GM18519 (cell line): ENCODE results near the gene TBC1D14.

Experiments used
- ATAC-seq: cut with Tn5 transposase; IDR thresholded peaks from one replicate; pipeline ENCODE4 v1.9.1; 2021; ENCODE audit warnings: mild to moderate bottlenecking, moderate library complexity; ENCODE audit not compliant: unreplicated experiment, low FRiP score

The TBC1D14 gene

DNA sequence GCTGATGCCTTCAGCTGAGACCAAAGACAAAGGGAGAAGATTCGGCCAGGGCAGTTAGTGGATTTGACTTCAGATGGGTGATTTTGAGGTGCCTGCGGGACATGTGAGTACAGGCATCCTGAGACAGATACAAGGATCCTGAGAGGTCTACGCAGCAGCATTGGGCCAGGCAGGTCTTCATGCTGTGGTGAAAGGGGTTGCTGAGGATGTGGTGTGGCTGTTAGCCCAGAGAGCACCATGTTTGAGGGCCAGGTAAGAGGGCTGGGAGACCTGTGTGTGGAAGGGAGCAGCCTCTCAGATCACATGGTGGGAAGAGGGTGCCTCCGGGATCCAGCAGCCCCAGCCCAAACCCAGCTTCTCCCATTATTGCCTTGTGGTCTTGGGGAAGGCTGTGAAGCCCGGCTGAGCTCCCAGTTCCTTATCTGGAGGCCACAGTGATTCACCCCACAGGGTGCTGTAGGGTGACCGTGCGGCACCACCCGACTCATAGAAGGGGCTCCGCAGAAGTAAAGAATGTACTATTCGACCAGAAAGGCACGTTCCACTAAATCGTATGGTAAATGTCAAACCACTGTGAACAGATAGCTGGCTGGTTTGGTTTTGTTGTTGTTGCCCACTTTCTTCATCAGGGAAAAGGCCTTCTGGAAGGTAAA lies 105.9 kb downstream of the TBC1D14 start:
- ATAC-seq: no peak

DNA sequence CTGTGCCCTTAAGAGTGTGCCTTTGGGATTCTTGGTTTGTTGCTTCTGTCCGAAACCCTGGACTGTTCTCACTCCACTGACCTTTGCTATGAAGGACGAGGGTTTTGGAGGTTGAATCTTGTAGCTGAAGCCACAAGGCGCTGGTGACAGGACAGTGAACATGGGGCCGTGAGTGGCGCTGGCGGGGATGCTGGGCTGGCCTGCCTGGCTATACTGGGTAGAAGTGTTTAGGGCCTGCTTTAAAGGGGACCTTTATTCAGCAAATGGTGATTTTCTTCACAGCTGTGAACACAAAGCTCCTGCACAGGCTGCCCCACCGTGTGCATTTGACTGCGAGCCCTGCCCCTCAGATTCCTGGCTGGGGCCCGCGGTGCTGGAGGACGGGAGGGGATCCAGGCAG lies 106.5 kb downstream of the TBC1D14 start:
- ATAC-seq: no peak

DNA sequence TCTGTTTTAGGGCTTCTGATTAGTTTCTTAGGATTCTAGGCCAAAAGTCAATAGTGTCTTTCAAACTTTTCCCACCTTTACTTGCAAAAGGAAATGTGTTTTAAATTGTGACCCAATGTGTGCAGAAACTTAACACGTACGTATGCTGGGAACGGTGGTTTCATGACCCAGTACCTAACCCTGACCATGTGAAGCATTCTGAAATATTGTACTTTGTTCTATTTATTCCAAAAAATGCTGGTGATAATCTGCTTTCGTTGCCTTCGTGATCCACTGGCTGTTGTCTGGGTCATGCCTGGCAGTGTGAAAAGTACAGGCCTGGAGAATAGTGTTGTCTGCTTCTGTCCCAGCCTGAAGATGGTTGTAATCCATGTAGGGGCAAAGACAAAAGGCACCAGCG lies 106.9 kb downstream of the TBC1D14 start:
- ATAC-seq: no peak

DNA sequence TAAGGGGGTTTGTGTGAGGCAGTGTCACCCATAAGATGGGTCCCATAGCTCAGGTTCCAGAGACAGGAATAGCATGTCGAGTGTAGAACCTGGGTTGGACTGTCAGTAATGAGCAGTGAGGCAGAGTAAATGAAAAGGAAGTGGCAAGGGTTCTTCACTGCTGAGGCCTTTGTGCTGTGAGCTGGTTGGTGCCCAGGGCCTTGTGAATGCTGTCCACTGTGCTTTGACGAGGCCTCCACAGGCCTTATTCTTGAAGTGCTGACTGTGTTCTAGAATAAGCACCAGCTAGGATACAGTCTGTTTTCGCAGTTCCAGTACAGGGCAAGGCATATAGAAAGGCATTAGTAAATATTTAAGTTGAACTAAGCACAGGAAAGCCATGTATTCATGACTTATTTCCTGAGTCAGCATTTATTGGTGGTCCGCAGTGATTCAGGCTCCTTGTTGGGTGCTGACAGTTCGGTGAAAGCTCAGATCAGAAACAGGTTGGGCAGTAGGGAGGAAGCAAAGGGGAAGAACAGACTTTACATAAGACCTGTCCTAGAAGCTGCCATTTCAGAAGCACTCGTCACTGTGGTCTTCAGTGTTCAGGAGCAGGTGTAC lies 107.9 kb downstream of the TBC1D14 start:
- no peak for ATAC-seq

DNA sequence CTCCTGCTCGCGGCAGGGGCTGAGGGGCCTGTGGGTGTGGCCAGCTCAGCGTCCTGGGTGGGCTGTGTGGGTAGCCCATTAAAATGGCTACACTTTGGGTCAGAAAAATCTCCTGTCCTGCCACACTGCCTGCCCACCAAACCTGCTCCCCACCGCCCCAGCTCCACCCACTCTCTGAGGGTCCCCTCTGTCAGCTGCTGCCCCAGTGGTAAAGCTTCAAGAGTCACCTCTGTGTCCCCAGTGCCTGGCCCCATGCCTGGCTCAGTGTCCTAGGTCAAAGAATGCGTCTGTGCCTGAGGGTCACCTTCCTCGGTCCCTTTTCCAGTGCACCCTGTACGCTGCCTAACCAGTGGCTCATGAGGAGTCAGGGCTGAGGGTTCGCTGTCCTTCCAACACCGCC lies 108.7 kb downstream of the TBC1D14 start:
- no peak for ATAC-seq

DNA sequence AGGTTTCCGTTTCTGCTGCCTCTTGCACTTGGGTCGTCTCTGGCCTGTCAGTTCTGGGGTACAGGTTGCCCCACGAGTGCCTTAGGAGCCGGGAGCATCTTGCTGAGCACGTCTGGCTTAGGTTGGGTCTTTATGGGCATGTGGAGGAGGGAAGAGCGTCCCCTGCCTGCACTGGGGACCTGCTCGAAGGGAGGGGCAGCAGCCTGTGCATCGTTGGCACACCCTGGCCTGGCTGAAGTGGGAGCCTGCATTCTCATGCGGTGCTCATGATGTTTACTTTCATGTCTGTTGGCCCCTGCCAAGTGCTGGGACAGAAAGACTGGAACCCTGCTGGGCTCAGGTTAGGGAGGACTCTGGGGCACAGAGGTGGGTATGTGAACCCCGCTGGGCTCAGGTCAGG lies 109.7 kb downstream of the TBC1D14 start:
- no peak for ATAC-seq

DNA sequence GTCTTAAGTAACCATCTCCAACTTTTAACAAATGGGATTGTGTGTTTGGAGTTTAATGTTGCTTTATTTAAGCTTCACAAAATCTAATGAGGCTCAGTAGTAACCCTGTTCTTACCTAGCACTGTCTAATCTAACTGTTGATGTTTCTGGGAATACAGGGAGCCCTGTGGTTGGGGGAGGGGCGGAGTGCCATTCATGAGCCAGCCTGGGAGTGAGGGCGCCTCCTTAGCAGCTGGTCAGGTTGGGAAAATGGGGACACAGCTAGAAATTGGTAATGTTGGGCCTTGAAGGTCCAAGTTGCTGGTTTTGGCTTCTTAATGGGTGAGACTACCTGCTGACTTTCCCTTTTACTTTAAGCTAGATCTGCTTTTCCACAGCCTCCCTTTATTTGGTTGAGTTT lies 110.7 kb downstream of the TBC1D14 start:
- no peak for ATAC-seq

DNA sequence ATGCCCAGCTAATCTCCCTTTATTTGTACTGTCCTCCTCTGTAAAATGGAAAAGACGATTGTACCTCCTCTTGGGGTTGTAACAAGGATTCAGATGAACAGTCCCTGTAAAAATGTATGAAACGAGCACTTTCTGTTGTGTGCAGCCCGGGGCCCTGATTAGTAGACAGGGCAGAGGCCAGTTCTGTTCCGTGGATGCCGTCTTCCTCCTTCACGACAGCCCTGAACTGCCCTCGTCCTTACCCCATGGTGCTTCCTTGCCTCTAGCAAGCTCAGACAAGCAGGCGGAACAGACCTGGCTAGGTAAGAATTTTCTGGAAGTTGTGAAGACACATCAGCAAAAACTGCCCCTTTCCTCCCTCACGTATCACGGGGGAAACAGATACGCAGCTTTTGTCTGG lies 111.2 kb downstream of the TBC1D14 start:
- ATAC-seq: no peak

DNA sequence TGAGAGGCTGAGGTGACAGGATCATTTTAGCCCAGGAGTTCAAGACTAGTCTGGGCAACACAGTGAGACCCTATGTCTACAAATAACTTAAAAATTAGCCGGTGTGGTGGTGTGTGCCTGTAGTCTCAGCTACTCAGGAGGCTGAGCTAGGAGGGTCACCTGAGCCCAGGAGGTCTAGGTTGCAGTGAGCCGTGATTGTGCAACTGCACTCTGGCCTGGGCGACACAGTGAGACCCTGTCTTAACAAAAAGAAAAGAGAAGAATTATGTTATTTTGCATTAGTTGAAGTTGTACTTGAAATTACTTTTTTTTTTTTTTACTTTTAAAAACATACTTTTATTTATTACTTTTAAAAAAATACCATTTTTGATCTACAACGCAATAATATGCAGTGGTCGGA lies 111.7 kb downstream of the TBC1D14 start:
- no peak for ATAC-seq

DNA sequence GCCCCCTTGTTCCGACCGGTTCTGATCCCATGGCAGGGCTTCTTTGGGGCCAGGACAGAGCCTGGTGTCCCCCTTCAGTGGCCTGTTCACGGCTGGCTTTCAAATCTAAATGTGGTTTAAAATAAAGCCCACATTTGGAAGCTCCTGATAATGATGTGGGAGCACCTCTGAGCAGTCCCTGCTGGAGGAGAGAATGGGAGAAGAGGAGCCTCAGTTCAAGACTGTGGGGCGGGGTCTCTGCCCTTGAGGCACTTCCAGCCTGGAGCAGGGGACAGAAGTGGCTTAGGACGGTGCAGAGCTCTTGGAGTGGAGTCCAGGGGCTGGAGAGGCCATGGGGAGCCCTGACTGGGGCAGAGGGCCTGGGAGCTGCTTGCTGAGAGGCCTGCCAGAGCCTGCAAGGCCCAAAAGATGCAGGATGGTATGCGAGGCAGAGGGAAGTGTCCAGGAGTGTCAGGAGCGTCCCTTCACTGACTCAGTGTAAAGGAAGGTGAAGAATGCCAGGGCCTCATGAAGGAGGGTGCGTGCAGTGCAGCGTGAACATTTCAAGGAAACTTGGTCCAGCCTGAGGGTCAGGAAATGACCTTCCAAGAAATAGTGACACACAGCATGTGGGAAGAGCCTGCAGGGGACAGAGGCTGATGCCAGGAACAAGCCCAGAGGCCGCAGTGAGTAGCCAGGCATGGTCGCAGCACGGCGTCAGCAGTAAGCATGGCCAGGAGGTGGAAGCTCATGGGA lies 112.5 kb downstream of the TBC1D14 start:
- no peak for ATAC-seq

DNA sequence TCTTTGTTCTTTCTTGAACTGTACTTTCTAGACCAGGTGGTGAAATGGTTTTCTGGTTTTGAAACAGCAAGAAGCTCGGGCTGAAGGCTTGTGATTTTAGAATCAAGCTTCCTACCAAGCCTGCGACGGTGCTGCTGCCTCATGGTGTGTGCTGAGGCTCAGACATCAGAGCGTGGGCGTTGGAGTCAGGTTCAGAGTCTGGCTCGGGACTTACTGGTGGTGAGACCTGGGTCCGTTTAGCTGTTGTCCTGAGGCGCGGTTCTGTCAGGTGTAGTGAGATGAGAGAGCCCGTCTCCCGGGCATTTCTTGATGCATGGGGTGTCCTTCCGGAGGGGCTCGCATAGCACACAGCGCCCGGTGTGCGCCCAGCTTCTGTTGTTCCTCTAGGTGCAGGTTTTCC lies 113.9 kb downstream of the TBC1D14 start:
- no peak for ATAC-seq

DNA sequence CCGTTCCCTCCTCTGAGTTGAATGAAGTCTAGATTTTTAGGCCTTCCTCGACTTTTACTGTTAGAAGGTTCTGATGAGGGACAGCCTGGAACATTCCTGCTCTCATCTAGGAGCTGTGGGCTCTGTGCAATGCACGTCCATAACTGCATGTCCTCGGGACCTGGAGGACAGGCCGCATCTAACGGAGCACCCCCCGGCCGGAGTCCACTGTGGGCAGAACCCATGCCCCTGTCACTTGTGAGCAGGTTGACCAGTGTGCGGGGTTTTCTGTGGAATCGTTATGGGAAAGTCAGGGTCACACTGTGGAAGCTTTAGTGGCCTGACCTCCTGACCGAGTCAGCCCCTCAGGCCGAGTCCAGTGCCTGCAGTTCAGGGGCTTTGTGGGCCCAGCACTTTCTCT lies 114.3 kb downstream of the TBC1D14 start:
- ATAC-seq: no peak

DNA sequence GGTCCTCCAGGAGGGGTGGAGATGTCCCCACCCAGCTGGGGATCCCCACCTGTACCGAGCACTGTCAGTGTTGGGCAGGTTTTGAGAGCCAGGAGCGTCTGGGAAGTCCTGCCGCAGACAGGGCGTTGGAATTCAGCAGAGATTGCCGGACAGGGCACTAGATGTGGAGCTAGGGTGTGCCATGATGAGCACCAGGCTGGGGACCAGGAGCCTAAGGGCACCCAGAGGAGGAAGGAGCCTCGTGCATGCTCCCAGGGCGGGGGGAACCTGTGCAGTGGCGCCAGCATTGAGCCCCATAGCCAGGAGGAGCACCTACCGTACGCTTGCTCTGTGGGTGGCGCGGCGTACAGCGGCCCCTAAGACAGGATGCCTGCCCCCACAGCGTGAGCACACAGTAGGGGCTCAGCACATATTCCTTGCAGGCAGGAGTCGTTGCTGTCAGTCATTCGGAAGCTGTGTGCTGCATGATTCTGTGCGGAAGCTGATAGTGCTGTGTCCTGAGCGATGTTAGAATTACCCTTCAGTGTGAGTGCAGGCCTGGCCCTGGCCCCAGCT lies 114.8 kb downstream of the TBC1D14 start:
- ATAC-seq: no peak

DNA sequence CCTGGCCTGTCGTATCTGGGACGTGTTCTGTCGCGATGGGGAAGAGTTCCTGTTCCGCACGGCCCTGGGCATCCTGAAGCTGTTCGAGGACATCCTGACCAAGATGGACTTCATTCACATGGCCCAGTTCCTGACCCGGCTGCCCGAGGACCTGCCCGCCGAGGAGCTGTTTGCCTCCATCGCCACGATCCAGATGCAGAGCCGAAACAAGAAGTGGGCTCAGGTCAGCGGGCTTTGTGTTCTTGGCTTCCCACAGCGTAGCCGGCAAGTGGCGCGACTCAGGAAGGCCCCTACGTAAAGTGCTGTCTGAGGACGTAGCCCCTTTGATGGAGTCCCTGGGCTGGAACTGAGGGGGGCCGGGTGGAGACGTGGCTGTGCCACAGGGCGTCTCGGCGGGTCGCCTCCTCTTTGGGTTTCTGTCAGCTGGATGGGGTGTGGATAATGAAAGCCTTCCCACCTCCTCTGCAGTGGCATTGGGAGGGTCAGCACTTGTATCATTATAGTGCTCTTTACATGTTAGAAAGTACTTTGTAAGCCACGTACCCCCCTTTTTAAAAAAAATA lies 115.5 kb downstream of the TBC1D14 start:
- no peak for ATAC-seq

DNA sequence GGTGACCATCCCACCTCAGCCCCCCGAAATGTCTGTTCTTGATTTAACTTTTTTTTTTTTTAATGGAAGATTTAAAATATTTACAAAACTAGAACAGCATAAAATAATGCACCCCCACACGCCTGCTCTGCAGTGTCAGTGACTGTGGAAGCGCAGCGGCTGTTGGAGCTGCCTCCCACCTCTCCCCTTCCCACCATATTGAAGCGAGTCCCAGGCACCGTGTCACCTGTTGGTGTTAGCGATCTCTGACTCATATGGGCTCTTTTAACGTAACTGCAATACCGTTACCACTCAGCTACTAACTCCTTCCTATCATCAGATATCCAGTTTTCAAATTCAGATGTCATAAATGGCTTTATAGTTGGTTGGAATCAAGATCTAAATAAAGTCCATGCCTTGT lies 116.5 kb downstream of the TBC1D14 start:
- no peak for ATAC-seq

DNA sequence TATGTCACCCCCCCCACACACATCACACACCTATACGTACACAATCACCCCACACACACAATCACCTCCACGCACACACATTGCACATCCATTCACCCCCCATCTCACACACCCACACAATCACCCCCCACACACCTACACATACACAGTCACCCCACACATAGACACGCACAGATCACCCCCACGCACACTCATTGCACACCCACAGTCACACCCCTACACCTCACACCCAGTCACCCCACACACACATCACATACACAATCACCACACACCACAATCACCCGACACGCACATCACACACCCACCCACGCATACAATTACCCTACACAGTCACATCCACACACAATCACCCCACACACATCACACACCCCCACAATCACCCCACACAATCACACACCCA lies 117.7 kb downstream of the TBC1D14 start:
- no peak for ATAC-seq

DNA sequence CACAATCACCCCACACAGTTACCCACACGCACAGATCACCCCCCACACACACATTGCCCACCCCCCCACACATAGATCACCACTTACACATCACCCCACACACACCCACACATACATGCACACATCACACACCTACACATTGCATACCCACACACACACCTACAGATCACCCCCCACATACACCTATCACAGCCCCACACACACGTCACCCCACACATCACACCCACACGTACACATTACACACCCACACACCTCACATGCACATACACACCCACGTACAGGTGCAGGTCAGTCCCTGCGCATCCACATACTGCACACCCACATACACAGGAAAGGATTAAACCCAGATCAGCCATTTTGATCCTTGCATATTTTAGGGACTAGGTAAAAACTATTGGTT lies 118.3 kb downstream of the TBC1D14 start:
- ATAC-seq: no peak

DNA sequence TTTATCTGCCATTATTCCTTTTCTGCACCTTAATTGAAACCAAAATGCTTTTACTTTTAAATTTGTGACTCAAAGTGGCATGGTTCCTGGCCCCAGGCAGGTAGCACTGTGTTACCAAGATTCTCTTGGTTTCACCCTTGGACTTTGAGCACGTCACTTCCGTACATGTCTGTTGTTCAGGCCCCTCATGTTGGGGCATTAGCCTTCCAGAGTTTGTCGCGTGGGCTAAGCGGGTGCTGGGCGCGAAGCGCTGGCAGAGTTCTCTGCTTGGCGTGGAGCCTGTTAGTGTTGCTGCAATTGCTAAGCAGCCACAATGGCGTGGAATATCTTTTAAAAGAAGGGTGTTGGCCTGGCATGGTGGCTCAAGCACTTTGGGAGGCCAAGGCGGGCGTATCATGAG lies 119.6 kb downstream of the TBC1D14 start:
- no peak for ATAC-seq

DNA sequence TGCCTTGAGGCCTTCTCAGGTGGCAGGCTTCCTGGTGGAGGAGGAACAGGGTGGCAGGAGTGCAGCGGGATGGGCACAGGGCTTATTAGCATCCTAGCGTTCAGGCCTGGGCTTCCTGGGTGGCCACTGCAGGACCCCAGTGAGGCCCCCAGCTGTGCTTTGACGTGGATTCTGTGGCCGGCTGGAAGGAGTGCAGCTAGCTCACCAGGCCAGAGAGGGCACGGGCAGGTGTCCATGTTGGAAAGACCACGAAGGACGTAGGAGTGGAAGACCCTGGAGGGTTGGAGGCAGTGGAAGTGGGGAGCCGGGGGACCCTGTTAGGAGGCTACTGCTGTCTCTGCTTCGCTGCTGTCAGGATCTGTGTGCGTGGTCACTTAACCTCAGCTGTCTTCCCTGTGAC lies 120.3 kb downstream of the TBC1D14 start:
- ATAC-seq: no peak

DNA sequence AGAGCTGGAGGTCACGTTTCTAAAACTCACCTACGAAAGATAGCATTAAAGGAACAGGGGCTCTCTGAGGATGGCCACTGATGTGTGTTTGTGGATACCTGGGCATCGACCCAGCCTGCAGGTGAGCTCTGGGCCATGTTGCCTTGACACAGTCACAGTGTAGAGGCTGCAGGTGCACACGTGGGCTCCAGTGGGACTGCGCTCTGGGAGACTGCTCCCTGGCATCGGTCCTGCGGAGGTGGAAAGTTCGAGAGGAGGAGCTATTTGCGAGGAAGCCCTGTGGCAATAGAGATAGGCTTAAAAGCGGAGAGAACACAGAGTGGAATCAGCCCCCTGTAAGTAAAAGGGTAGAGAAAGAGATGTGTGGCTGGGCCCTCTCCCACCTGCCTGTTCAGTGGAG lies 121.2 kb downstream of the TBC1D14 start:
- no peak for ATAC-seq
